ENCODE data around the gene FURIN.
"Not testable (repeated sequence)": the region's sequence is repeated elsewhere in the genome, so short reads cannot be mapped to it uniquely, and the experiment has no call there.

Gene FURIN

DNA sequence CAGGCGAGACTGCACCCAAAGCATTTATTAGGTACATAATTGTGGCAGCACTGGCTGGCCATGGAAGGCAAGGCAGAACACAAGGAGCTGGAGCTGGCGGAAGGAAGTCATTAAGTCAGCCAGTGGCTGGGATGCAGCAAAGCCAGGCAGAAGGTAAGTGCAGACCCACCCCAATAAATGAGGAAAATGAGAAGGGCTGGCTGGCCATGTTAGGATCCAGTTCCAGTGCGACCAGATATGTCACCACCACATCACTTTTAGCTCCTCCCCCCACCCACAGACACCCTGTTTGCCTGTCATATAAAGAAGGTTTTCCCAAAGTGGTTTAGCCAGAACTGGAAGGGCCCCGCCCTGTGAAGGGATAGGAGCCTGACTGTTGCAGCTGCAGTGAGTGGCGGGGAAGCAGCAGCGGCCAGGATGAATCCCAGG lies at the start of gene FURIN:
Gene FURIN (plus strand): TSS at position 328 of the 429 bp plus-strand sequence. CDS start 7,153 bp downstream, outside the sequence.
- no peak for DNase-seq

- DNase-seq: no peak
These were observed 49.0 kb upstream of the FURIN start for GRCh38 chr15:90819390-90819789.

DNA sequence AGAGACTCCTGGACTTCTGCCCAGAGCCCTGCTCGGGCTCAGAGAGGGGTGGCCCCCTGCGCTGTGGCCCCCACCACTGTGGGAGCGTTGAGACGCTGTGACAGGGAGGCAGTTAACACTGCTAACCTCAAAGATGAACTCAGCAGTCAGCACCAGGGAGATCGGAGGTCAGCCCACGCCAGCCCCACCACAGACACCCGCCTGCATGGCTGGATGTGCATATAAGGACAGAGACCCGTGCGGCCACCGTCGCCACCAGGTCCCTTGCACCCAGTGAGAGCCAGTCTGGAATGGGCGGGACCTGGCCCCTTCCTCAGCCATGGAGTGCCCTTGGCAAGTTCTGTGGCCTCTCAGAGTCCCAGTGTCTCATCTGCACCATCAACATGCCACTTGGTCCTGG lies 48.5 kb upstream of the FURIN start:
- no peak for DNase-seq

DNA sequence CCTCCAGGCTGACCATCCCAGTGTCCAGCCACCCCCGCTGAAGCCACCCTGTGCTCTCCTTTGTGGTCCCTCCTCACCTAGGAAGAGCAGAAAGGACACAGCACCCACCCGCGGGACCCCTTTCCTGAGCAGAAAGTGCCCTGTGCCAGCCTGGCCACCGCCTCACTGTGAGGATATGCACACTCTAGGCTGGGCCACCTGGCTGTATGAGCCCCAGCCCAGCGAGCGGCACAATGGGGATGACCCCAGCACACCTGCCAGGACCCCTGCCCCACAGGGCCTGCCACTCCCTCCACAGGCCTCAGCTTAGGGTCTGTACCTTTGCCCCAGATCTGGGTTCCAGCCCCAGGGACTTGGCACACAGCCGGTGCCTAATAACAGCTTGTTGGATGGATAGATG lies 47.9 kb upstream of the FURIN start:
- no peak for DNase-seq

DNA sequence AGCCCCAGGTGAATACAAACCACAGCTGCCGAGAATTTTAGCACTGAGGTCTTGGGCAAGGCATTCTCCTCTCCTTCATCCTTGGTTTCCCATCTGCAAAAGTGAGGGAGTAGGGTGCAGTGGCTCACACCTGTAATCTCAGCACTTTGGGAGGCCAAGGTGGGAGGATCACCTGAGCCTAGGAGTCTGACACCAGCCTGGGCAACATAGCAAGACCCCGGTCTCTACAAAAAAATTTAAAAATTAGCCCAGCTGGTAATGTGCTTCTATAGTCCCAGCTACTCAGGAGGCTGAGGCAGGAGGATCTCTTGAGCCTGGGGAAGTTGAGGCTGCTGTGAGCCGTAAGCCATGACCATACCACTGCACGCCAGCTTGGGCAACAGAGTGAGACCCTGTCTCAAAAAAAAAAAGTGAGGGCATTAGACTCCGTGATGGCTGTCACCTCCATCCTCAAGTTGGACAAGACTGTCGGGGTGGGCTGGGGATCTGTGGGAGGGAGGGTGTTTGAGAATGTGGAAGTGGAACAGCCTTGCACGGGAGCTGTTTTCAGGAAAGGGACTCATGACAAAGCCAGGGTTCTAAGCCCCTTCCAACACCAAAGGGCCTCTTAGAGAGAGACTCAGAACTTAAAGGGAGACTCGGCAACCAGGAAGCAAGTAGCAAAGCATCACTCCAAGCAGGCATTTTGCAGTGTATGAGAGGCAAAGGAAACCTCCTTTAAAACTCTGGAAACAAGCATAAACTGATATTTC lies 46.0 kb upstream of the FURIN start:
- DNase-seq: no peak

DNA sequence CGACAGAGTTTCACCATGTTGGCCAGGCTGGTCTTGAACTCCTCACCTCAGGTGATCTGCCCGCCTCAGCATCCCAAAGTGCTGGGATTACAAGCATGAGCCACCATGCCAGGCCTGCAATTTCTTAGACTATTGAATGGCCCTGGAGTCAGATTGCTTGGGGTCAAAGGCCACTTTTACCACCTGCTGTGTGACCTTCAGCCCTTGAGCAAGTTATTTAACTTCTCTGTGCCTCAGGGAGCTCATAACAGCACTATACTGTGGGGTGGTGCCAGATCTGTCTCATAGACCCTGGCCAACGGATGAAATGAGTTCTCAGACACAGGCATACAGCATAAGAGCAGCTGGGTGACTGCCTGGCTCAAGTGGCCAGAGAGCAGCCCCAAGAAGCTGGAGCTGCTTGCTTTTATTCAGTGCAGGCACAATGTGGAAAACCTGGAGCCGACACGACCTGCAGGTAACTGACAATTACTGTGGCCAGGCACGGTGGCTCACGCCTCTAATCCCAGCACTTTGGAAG lies 44.9 kb upstream of the FURIN start:
- DNase-seq: no peak

DNA sequence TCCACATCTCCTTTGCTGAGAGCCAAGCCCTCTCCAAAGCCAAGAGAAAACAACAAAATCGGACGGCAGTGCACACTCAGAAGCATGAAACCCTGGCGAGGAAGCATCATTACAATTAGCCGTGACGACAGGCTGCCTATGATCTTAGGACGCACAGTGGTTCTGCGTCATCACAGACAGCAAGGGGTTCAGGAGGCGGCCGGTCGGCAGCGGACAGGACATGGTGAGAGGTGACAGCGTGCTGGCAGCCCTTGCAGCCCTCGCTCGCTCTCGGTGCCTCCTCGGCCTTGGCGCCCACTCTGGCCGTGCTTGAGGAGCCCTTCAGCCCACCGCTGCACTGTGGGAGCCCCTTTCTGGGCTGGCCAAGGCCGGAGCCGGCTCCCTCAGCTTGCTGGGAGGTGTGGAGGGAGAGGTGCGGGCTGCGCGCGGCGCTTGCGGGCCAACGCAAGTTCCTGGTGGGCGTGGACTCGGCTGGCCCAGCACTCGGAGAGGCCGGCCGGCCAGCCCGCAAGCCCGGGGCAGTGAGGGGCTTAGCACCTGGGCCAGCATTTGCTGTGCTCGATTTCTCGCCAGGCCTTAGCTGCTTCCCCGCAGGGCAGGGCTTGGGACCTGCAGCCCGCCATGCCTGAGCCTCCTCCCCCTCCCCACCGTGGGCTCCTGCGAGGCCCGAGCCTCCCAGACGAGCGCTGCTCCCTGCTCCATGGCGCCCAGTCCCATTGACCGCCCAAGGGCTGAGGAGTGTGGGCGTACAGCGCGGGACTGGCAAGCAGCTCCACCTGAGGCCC lies 43.1 kb upstream of the FURIN start:
- DNase-seq: not testable (repeated sequence)

DNA sequence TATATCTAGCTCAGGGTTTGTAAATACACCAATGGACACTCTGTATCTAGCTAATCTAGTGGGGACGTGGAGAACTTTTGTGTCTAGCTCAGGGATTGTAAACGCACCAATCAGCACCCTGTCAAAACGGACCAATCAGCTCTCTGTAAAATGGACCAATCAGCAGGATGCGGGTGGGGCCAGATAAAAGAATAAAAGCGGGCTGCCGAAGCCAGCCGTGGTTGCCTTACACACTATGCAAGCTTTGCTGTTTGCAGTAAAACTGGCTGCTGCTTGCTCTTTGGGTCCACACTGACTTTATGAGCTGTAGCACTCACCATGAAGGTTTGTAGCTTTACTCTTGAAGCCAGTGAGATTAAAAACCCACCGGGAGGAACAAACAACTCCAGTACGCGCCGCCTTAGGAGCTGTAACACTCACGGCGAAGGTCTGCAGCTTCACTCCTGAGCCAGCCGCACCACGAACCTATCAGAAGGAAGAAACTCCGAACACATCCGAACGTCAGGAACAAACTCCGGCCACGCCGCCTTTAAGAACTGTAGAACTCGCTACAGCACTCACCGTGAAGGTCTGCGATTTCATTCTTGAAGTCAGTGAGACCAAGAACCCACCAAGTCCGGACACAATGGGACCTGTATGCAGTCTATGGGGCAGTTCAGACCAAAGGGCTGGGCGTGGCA lies 42.0 kb upstream of the FURIN start:
- DNase-seq: not testable (repeated sequence)

- no peak for DNase-seq
These were observed 41.4 kb upstream of the FURIN start for GRCh38 chr15:90826886-90827435.

DNA sequence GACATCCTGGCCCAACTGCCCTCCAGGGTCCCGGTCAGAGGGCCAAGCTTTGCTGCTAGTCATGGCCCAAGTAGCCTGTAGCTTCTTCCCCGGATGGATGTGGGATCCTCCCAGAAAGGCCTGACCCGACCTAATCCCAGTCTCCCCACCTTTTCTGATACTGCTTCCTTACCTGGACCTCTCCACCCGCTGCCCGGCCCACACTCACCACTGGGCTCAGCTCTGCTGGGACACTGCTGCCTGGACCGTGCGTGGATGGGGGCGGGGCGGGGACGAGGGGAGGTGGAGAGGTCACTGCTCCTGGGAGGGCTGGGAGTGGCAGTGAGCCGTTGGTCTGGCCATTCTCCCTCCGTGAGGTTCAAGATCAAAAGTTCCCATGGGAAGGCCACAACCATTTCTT lies 40.3 kb upstream of the FURIN start:
- no peak for DNase-seq

- no peak for DNase-seq
These were observed 39.3 kb upstream of the FURIN start for GRCh38 chr15:90829126-90829525.

DNA sequence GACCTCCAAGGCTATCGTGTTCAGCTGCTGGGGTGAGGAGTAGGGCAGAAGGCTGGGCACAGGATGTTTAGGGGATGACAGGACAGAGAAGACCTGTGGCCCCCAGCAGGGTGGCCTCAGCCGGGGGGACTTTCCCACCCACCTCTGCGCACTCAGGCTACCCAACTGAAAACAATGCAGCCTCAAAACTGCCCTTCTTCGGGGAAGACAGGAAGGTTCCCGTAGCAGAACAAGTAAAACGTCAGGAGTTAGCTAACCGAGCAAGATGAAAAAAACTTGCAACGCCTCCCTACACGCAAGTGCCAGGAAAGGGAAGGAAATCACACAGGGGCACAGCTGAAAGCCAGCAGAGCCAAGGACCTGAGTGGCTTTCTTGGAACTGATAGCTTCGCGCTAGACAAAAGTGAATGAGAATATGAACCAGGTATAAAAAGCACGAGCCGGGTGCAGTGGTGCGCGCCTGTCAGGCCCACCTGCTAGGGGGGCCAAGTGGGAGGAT lies 38.4 kb upstream of the FURIN start:
- peak in 2 of 6 experiments; percentile 15 to 22 for DNase-seq

GRCh38 chr15:90834626-90835025 lies 33.8 kb upstream of the FURIN start:
- no peak for DNase-seq

- no peak for DNase-seq
These were observed 32.0 kb upstream of the FURIN start for GRCh38 chr15:90836296-90836871.

- DNase-seq: no peak
These were observed 31.3 kb upstream of the FURIN start for GRCh38 chr15:90837094-90837493.

GRCh38 chr15:90838139-90838538 lies 30.2 kb upstream of the FURIN start:
- DNase-seq: peak; percentile 68 to 81 (median 76)

DNA sequence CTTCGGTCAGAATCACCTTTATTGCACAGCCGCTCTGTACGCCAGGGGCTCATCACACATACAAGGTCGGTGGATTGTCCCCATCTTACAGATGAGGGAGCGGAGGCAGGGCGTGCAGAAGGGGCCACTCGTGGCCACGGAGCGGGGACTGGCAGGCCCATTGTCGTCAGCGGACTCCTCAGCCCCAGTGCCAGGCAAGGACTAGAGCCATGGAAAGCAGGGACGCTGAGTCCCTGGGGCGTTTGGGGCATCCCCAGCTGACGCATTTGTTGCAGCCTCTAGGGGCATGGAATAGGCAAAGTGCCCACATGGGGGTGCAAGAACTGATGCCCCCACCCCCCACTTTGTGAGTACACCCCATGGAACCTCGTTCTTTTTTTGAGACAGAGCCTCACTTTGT lies 29.8 kb upstream of the FURIN start:
- no peak for DNase-seq

GRCh38 chr15:90839187-90840071 lies 29.0 kb upstream of the FURIN start:
- peak in 2 of 6 experiments; percentile 17 to 26 for DNase-seq

DNA sequence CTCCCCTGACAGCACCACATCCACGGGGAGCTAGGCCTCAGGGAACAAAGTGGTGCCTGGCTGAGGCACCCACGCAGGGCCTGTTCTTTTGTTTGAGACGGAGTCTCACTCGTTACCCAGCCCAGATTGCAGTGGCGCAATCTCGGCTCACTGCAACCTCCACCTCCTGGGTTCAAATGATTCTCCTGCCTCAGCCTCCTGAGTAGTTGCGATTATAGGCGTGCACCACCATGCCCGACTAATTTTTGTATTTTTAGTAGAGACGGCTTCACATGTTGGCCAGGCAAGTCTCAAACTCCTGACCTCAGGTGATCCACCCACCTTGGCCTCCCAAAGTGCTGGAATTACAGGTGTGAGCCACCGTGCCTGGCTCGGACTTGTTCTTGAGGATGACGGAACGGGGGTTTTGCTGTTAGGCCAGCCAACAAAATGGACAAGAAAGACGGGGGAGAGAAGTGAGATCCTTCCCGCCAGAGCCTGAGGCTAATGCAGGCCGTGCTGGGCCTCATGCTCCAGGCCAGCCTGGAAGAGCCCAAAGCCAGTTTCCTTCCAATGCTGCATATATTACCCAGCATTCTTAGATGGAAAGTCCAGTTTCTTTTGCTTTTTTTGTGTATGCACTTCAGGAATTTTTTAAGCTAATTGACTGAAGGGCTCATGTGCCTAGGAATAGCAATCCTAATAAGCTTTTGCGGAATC lies 28.1 kb upstream of the FURIN start:
- DNase-seq: no peak

DNA sequence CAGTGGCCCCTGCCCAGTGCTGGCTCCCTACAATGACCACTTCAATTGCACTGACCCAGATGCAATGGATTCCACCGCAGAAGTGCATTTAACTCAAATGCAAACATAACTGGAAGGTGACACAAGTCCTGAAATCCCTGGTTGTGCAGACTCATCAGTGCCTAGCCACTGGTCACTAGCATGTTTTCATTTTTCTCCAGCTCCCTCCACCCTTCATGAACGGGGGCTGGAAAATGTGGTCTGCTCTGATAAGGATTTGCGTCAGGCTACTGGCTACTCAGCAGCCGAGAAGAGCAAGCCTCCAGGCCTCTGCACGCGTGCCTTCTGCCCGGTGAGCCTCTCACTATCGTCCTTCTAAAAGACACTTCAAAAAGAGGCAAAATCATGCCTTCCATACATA lies 27.4 kb upstream of the FURIN start:
- DNase-seq: no peak

DNA sequence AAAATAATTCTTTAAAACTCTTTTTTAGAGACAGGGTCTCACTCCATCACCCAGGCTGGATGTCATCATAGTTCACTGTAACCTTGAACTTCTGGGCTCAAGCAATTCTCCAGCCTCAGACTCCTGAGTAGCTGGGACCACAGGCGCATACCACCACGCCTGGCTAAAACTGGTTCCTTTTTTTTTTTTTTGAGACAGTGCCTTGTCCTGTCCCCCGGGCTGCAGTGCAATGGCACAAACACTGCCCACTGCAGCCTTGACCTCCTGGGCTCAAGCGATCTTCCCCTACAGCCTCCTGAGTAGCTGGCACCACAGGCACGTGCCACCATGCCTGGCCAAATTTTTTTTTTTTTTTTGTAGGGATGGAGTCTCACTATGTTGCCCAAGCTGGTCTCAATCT lies 23.7 kb upstream of the FURIN start:
- DNase-seq: no peak
